Germinal center (tissue), 1 donor: ENCODE measurements around the gene PRR22.
"Not testable (repeated sequence)": the region's sequence is repeated elsewhere in the genome, so short reads cannot be mapped to it uniquely, and the experiment has no call there.

Experiments
- DNase-seq: peaks from one replicate; pipeline ENCODE4 v3.0.0; 2012; ENCODE audit warnings: mixed read lengths, low spot score

Gene PRR22

GRCh38 chr19:5790559-5791520, 6.3 kb upstream of the PRR22 start, which contains the start of gene DUS3L:
TSS of gene DUS3L (minus strand) at chr19:5791163. CDS start at chr19:5791141, 22 bp downstream.
- peak; percentile 97 for DNase-seq

GRCh38 chr19:5789886-5790558, 5.5 kb upstream of the PRR22 start:
- no peak for DNase-seq

- DNase-seq: no peak
These were observed 4.8 kb upstream of the PRR22 start for GRCh38 chr19:5789351-5789761.

- no peak for DNase-seq
These were observed 3.9 kb upstream of the PRR22 start for GRCh38 chr19:5788422-5788821.

- DNase-seq: no peak
These were observed 3.0 kb upstream of the PRR22 start for GRCh38 chr19:5787409-5788182.

- no peak for DNase-seq
These were observed 2.3 kb upstream of the PRR22 start for GRCh38 chr19:5786593-5787408.

- DNase-seq: no peak
These were observed 877 bp upstream of the PRR22 start for GRCh38 chr19:5785423-5785822.

GRCh38 chr19:5782945-5783919, 1.3 kb downstream of the PRR22 start:
- DNase-seq: no peak

- DNase-seq: no peak
These were observed 2.2 kb downstream of the PRR22 start for GRCh38 chr19:5782322-5782721.

- not testable (repeated sequence) for DNase-seq
These were observed 3.6 kb downstream of the PRR22 start for GRCh38 chr19:5780916-5781315.

GRCh38 chr19:5778402-5778801, 6.1 kb downstream of the PRR22 start:
- DNase-seq: no peak

GRCh38 chr19:5775668-5776309, 8.8 kb downstream of the PRR22 start:
- DNase-seq: no peak

GRCh38 chr19:5774921-5775320, 9.6 kb downstream of the PRR22 start:
- DNase-seq: no peak

- DNase-seq: no peak
These were observed 11.3 kb downstream of the PRR22 start for GRCh38 chr19:5773276-5773675.

GRCh38 chr19:5772416-5772815, 12.1 kb downstream of the PRR22 start:
- DNase-seq: no peak

GRCh38 chr19:5767949-5768348, 16.6 kb downstream of the PRR22 start:
- DNase-seq: no peak

- DNase-seq: no peak
These were observed 19.3 kb downstream of the PRR22 start for GRCh38 chr19:5765220-5765619.

GRCh38 chr19:5762608-5763217, 21.8 kb downstream of the PRR22 start:
- DNase-seq: no peak

GRCh38 chr19:5753743-5754142, 30.8 kb downstream of the PRR22 start:
- no peak for DNase-seq
